OCI-LY7 (cell line): Measurements from ENCODE around the gene ATF6B. TPM values are rescaled to one million over a fixed set of nuclear protein-coding genes. Genes with fewer than 3 reads are reported as not detected.
"Not testable (repeated sequence)": the region's sequence is repeated elsewhere in the genome, so short reads cannot be mapped to it uniquely, and the experiment has no call there.

Experiments
- BruUV-seq: library from RNA; stranded (reverse); fragments of 400-500 nt; replicated peaks from 2 replicates; lab custom pipeline; 2021; lab: Mats Ljungman, UMichigan
- CTCF ChIA-PET: fragments of 300-600 bp; sonication (Branson Sonifier 250); formaldehyde crosslinking; loops from one replicate; lab custom pipeline; 2022; ENCODE audit warnings: antibody characterized with exemption; ENCODE audit not compliant: unreplicated experiment; lab: Charles Lee
- POLR2A ChIA-PET: fragments of 300-600 bp; sonication (Branson Sonifier 250); formaldehyde crosslinking; loops from one replicate; lab custom pipeline; 2022; ENCODE audit warnings: antibody characterized with exemption; lab: Charles Lee
- DNase-seq: peaks from one replicate; pipeline ENCODE4 v3.0.0-alpha.2; 2015; ENCODE audit warnings: low spot score
- H2AFZ ChIP-seq: fragments of 200-600 bp; sonication (generic), shearing (Covaris generic); 2 replicates; pipeline ENCODE4 v1.6.1; 2014; ENCODE audit warnings: mild to moderate bottlenecking, antibody characterized with exemption, low read length, moderate library complexity
- H3K27ac ChIP-seq: fragments of 200-600 bp; sonication (generic); 2 replicates; pipeline ENCODE4 v1.5.1; 2014; ENCODE audit warnings: mixed run types, low read depth, mild to moderate bottlenecking, moderate library complexity, low read length, inconsistent platforms; ENCODE audit not compliant: poor library complexity, severe bottlenecking
- H3K36me3 ChIP-seq: fragments of 200-600 bp; sonication (generic); 2 replicates; pipeline ENCODE4 v1.6.1; 2014; ENCODE audit warnings: mild to moderate bottlenecking, antibody characterized with exemption, low read length, moderate library complexity, mixed read lengths; ENCODE audit not compliant: insufficient read depth
- H3K4me1 ChIP-seq: fragments of 200-600 bp; sonication (generic); 2 replicates; pipeline ENCODE4 v1.5.1; 2014; ENCODE audit warnings: mild to moderate bottlenecking, low read length; ENCODE audit not compliant: insufficient read depth, poor library complexity, severe bottlenecking
- H3K4me2 ChIP-seq: fragments of 200-600 bp; sonication (generic); 2 replicates; pipeline ENCODE4 v1.6.1; 2014; ENCODE audit warnings: mild to moderate bottlenecking, low read length
- H3K4me3 ChIP-seq: fragments of 200-600 bp; sonication (generic); 2 replicates; pipeline ENCODE4 v1.5.1; 2014; ENCODE audit warnings: mild to moderate bottlenecking, low read depth, low read length; ENCODE audit not compliant: poor library complexity, severe bottlenecking
- H3K79me2 ChIP-seq: fragments of 200-600 bp; sonication (generic); 2 replicates; pipeline ENCODE4 v1.6.1; 2016; ENCODE audit warnings: low read depth, mild to moderate bottlenecking, low read length, moderate library complexity, mixed read lengths; ENCODE audit not compliant: insufficient read depth
- H3K9me2 ChIP-seq: fragments of 200-600 bp; sonication (generic); 2 replicates; pipeline ENCODE4 v1.6.1; 2016; ENCODE audit warnings: mild to moderate bottlenecking, low read length, mixed read lengths; ENCODE audit not compliant: insufficient read depth
- H3K9me3 ChIP-seq: fragments of 200-600 bp; sonication (generic); 2 replicates; pipeline ENCODE4 v1.6.1; 2014; ENCODE audit warnings: mild to moderate bottlenecking, mixed run types, low read length, mixed read lengths
- H4K20me1 ChIP-seq: fragments of 200-600 bp; sonication (generic); 2 replicates; pipeline ENCODE4 v1.6.1; 2014; ENCODE audit warnings: mild to moderate bottlenecking, antibody characterized with exemption, low read length, moderate library complexity, mixed read lengths; ENCODE audit not compliant: insufficient read depth
- CTCF ChIP-seq: fragments of 200-600 bp; sonication (generic); conservative IDR thresholded peaks from 2 replicates; pipeline ENCODE4 v1.5.1; 2014; ENCODE audit warnings: mild to moderate bottlenecking, antibody characterized with exemption, low read length, moderate library complexity, mixed read lengths
- EZH2phosphoT487 ChIP-seq: fragments of 200-600 bp; sonication (generic); IDR thresholded peaks from 2 replicates; pipeline ENCODE4 v1.6.1; 2018; ENCODE audit warnings: low read depth, borderline replicate concordance, mild to moderate bottlenecking, mixed run types, antibody characterized with exemption, low read length, moderate library complexity, mixed read lengths
- intact Hi-C: fragments of 100-400 bp; cut with micrococcal nuclease; formaldehyde crosslinking; loops from one replicate; pipeline ENCODE4 v1.10.0; 2022; ENCODE audit not compliant: unreplicated experiment
- microRNA-seq: library from miRNA; unstranded; fragments of <30 nt; microRNA quantifications from one replicate; pipeline ENCODE4 v1.2.0, GENCODE V29; 2022; ENCODE audit warnings: borderline replicate concordance
- small RNA-seq: library from RNA; depleted of rRNA; stranded (forward); fragments of <200 nt; gene quantifications from one replicate; pipeline ENCODE3, GENCODE V24; 2014
- total RNA-seq, 2 experiments: library from RNA; depleted of rRNA in 1 of 2; stranded (reverse); fragments of >200 nt in 1 of 2; shearing (Covaris generic) in 1 of 2; gene quantifications; 2 replicates each; pipeline ENCODE4 v1.2.3, GENCODE V29; 2014 to 2022

The ATF6B gene
- total RNA-seq, 2 experiments from 2014 or later, result 57.7 to 122 TPM

DNA sequence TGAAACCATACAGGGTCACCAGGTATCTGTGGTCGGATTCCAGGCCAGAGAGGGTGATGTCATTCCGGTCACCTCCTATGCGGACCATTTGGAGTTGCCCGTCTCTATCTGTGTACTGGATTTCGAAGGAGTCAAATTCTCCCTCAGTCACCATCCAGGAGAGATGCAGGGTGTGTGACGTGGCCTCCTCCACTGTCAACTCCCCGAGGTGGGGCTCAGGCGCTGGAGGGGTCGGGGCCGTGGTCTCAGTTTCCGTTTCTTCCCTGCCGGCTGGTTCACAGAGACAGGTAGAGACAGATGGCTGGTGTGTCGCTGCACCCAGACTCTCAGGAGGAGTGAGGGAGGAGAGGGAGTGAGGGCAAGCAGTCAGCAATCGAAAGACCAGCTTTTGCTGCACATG, 59.2 kb downstream of the ATF6B start:
- no peak for TF ChIP-seq EZH2phosphoT487
- no peak for TF ChIP-seq CTCF
- POLR2A ChIA-PET, result no interaction called here

DNA sequence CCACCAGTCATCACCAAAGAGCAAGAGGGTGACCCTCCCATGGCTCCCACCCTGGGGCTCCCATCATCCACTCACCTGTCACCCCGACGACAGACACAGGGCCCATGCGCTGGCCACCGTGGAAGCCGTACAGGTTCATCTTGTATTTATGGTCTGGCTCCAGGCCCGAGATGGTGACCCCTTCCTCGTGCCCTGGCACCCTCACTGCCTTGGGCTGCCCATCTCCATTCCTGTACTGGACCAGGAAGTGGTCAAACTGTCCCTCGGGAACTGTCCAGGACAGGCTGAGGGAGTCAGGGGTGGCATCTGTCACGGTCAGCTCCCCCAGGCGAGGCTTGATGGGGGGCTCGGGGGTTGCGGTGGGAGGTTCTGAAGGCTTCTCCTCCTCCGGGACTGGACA, 59.7 kb downstream of the ATF6B start:
- BruUV-seq, CTCF ChIA-PET, H4K20me1 ChIP-seq, H3K9me3 ChIP-seq, H3K36me3 ChIP-seq, H3K27ac ChIP-seq, H3K4me1 ChIP-seq, intact Hi-C loops, DNase-seq, H3K4me2 ChIP-seq, H3K9me2 ChIP-seq, H2AFZ ChIP-seq, H3K4me3 ChIP-seq, POLR2A ChIA-PET, H3K79me2 ChIP-seq: not testable (repeated sequence)

More for the DNA sequence above, 59.2 kb downstream of the ATF6B start:
- Histone ChIP-seq H2AFZ (no peak overlapping the region), H4K20me1 (no peaks in the 10 kb centered on the region), H3K36me3 (no peaks in the 10 kb centered on the region), H3K79me2 (no peaks in the 10 kb centered on the region), H3K4me1 (no peaks in the 10 kb centered on the region), H3K27ac (no peak overlapping the region), H3K4me2 (no peak overlapping the region), H3K9me2 (no peaks in the 10 kb centered on the region), H3K4me3 (no peak overlapping the region), H3K9me3 (no peaks in the 10 kb centered on the region)
- intact Hi-C loops, result no loop called here
- CTCF ChIA-PET, result no interaction called here
- BruUV-seq, result no TSS peak
- no peak for DNase-seq

GRCh38 chr6:32067521-32067920, 60.5 kb downstream of the ATF6B start:
- H3K4me3 ChIP-seq, CTCF ChIA-PET, H3K9me2 ChIP-seq, H3K4me1 ChIP-seq, DNase-seq, H3K9me3 ChIP-seq, H3K4me2 ChIP-seq, H3K27ac ChIP-seq, BruUV-seq, POLR2A ChIA-PET, H3K79me2 ChIP-seq, H2AFZ ChIP-seq, H3K36me3 ChIP-seq, H4K20me1 ChIP-seq, intact Hi-C loops: not testable (repeated sequence)

Small RNA genes within 50 kb of the gene (microRNA-seq; reads per million reads assigned to microRNA genes)
- 2.3 reads per million for gene MIR6721

Small RNA genes within 50 kb of the gene (small RNA-seq; reads per million reads assigned to genes)
- gene RNA5SP206, result 0.16 reads per million

Other genes with a start within 250 kb of the ATF6B start
- gene SLC44A4, start 249.2 kb downstream of the ATF6B start, total RNA-seq (2014; rRNA removed; shearing (Covaris generic)), result not detected in 2 replicates
- not detected in 2 replicates for gene SLC44A4, start 249.2 kb downstream of the ATF6B start, total RNA-seq (2022)
- 49.5 and 55.1 TPM in 2 replicates for gene EHMT2, start 230.5 kb downstream of the ATF6B start, total RNA-seq (2014; rRNA removed; shearing (Covaris generic))
- 70.4 and 76.8 TPM in 2 replicates for gene EHMT2, start 230.5 kb downstream of the ATF6B start, total RNA-seq (2022)
- 12.8 and 17.6 TPM in 2 replicates for gene ZBTB12, start 226.2 kb downstream of the ATF6B start, total RNA-seq (2014; rRNA removed; shearing (Covaris generic))
- 20.2 and 21.0 TPM in 2 replicates for gene ZBTB12, start 226.2 kb downstream of the ATF6B start, total RNA-seq (2022)
- gene C2, start 200.5 kb downstream of the ATF6B start, total RNA-seq (2014; rRNA removed; shearing (Covaris generic)), result 3.1 and 3.4 TPM in 2 replicates
- 4.4 and 8.7 TPM in 2 replicates for gene C2, start 200.5 kb downstream of the ATF6B start, total RNA-seq (2022)
- 1.1 TPM in 1 of 2 replicates, not detected in the other for gene CFB, start 182.2 kb downstream of the ATF6B start, total RNA-seq (2014; rRNA removed; shearing (Covaris generic))
- gene CFB, start 182.2 kb downstream of the ATF6B start, total RNA-seq (2022), result 1.2 and 2.4 TPM in 2 replicates
- gene NELFE, start 169.3 kb downstream of the ATF6B start, total RNA-seq (2014; rRNA removed; shearing (Covaris generic)), result 94.8 and 134 TPM in 2 replicates
- 76.1 and 77.8 TPM in 2 replicates for gene NELFE, start 169.3 kb downstream of the ATF6B start, total RNA-seq (2022)
- 45.8 and 62.2 TPM in 2 replicates for gene SKIC2, start 169.1 kb downstream of the ATF6B start, total RNA-seq (2014; rRNA removed; shearing (Covaris generic))
- 69.8 and 77.5 TPM in 2 replicates for gene SKIC2, start 169.1 kb downstream of the ATF6B start, total RNA-seq (2022)
- 34.9 and 36.5 TPM in 2 replicates for gene DXO, start 156.1 kb downstream of the ATF6B start, total RNA-seq (2014; rRNA removed; shearing (Covaris generic))
- gene DXO, start 156.1 kb downstream of the ATF6B start, total RNA-seq (2022), result 17.5 and 28.0 TPM in 2 replicates
- gene C4A, start 146.2 kb downstream of the ATF6B start, total RNA-seq (2014; rRNA removed; shearing (Covaris generic)), result 2.2 and 2.9 TPM in 2 replicates
- gene C4A, start 146.2 kb downstream of the ATF6B start, total RNA-seq (2022), result 4.8 and 6.6 TPM in 2 replicates
- gene C4B, start 113.5 kb downstream of the ATF6B start, total RNA-seq (2014; rRNA removed; shearing (Covaris generic)), result 2.5 and 2.9 TPM in 2 replicates
- 3.7 and 4.2 TPM in 2 replicates for gene C4B, start 113.5 kb downstream of the ATF6B start, total RNA-seq (2022)
- not detected in 2 replicates for gene CYP21A2, start 89.8 kb downstream of the ATF6B start, total RNA-seq (2014; rRNA removed; shearing (Covaris generic))
- not detected in 2 replicates for gene CYP21A2, start 89.8 kb downstream of the ATF6B start, total RNA-seq (2022)
- 1.7 and 7.1 TPM in 2 replicates for gene TNXB, start 18.9 kb downstream of the ATF6B start, total RNA-seq (2014; rRNA removed; shearing (Covaris generic))
- 9.2 and 10.5 TPM in 2 replicates for gene TNXB, start 18.9 kb downstream of the ATF6B start, total RNA-seq (2022)
- 10.1 and 11.6 TPM in 2 replicates for gene FKBPL, start 2.0 kb upstream of the ATF6B start, total RNA-seq (2014; rRNA removed; shearing (Covaris generic))
- 8.2 and 8.4 TPM in 2 replicates for gene FKBPL, start 2.0 kb upstream of the ATF6B start, total RNA-seq (2022)
- 0.13 and 0.47 TPM in 2 replicates for gene PRRT1, start 23.7 kb upstream of the ATF6B start, total RNA-seq (2014; rRNA removed; shearing (Covaris generic))
- 2.4 and 3.5 TPM in 2 replicates for gene PRRT1, start 23.7 kb upstream of the ATF6B start, total RNA-seq (2022)
- gene PPT2, start 25.9 kb upstream of the ATF6B start, total RNA-seq (2014; rRNA removed; shearing (Covaris generic)), result 111 and 130 TPM in 2 replicates
- gene PPT2, start 25.9 kb upstream of the ATF6B start, total RNA-seq (2022), result 34.1 and 39.0 TPM in 2 replicates
- 7.4 and 11.4 TPM in 2 replicates for gene EGFL8, start 36.3 kb upstream of the ATF6B start, total RNA-seq (2014; rRNA removed; shearing (Covaris generic))
- 21.6 and 23.0 TPM in 2 replicates for gene EGFL8, start 36.3 kb upstream of the ATF6B start, total RNA-seq (2022)
- gene AGPAT1, start 47.8 kb upstream of the ATF6B start, total RNA-seq (2014; rRNA removed; shearing (Covaris generic)), result 18.0 and 24.5 TPM in 2 replicates
- 28.1 and 30.1 TPM in 2 replicates for gene AGPAT1, start 47.8 kb upstream of the ATF6B start, total RNA-seq (2022)
- gene RNF5, start 50.2 kb upstream of the ATF6B start, total RNA-seq (2014; rRNA removed; shearing (Covaris generic)), result 51.3 and 59.9 TPM in 2 replicates
- 50.6 and 56.1 TPM in 2 replicates for gene RNF5, start 50.2 kb upstream of the ATF6B start, total RNA-seq (2022)
- gene AGER, start 56.0 kb upstream of the ATF6B start, total RNA-seq (2014; rRNA removed; shearing (Covaris generic)), result 6.6 and 6.7 TPM in 2 replicates
- gene AGER, start 56.0 kb upstream of the ATF6B start, total RNA-seq (2022), result 26.9 and 29.9 TPM in 2 replicates
- 23.1 and 23.7 TPM in 2 replicates for gene PBX2, start 62.0 kb upstream of the ATF6B start, total RNA-seq (2014; rRNA removed; shearing (Covaris generic))
- gene PBX2, start 62.0 kb upstream of the ATF6B start, total RNA-seq (2022), result 77.3 and 80.5 TPM in 2 replicates
- 94.4 and 101 TPM in 2 replicates for gene GPSM3, start 64.4 kb upstream of the ATF6B start, total RNA-seq (2014; rRNA removed; shearing (Covaris generic))
- gene GPSM3, start 64.4 kb upstream of the ATF6B start, total RNA-seq (2022), result 99.9 and 100 TPM in 2 replicates
- 0.93 and 1.4 TPM in 2 replicates for gene NOTCH4, start 95.8 kb upstream of the ATF6B start, total RNA-seq (2014; rRNA removed; shearing (Covaris generic))
- 2.1 and 2.4 TPM in 2 replicates for gene NOTCH4, start 95.8 kb upstream of the ATF6B start, total RNA-seq (2022)
- not detected in 2 replicates for gene TSBP1, start 243.7 kb upstream of the ATF6B start, total RNA-seq (2014; rRNA removed; shearing (Covaris generic))
- not detected in 2 replicates for gene TSBP1, start 243.7 kb upstream of the ATF6B start, total RNA-seq (2022)